Gastrocnemius medialis (tissue), 4 donors: ENCODE results near the gene GULP1.

Experiments used
- CTCF ChIP-seq, 5 experiments: fragments of 450-650 bp in 3 of 5; fragments of 200-600 bp in 2 of 5; sonication (generic) in 2 of 5; IDR thresholded peaks in 4 of 5; conservative IDR thresholded peaks in 1 of 5; 1 replicate in 4 of 5; 2 replicates in 1 of 5; pipeline ENCODE4 v1.5.1; 2016 to 2019; ENCODE audit warnings: antibody characterized with exemption in 5 of 5, mild to moderate bottlenecking in 3 of 5, moderate library complexity in 3 of 5
- POLR2A ChIP-seq, 2 donors: fragments of 450-650 bp; IDR thresholded peaks; one replicate each; pipeline ENCODE4 v1.6.1; 2017; ENCODE audit warnings: antibody characterized with exemption in 2 of 2, mild to moderate bottlenecking in 2 of 2, moderate library complexity in 2 of 2

- TF ChIP-seq CTCF (IDR thresholded peaks at IDR 0.05 in 4 of 5, conservative IDR thresholded peaks at IDR 0.05 in 1 of 5): no peak
- no peak for TF ChIP-seq POLR2A (IDR thresholded peaks at IDR 0.05)
Measured at GRCh38 chr2:188456114-188456909, 164.6 kb downstream of the GULP1 start.
